ENCODE data around the gene POLR2I.

POLR2I gene

GRCh38 chr19:36092566-36092965 lies 22.1 kb downstream of the POLR2I start:
- Histone ChIP-seq H3K36me3 (ENCODE audit: control insufficient read depth in 1 of 2, insufficient read depth in 2 of 2, low read length in 2 of 2) (peaks cover 54 to 65% of the 10 kb centered on the region in 2 experiments), H3K9ac (ENCODE audit: low read length) (no peak overlapping the region), H4K91ac (ENCODE audit: low read depth, low read length) (no peak overlapping the region), H3K79me1 (ENCODE audit: low read length) (no peaks in the 10 kb centered on the region), H2AK5ac (ENCODE audit: low read length) (no peak overlapping the region), H3K4me2 (ENCODE audit: low read length) (no peak overlapping the region), H3K4ac (ENCODE audit: low read depth, low read length) (no peak overlapping the region), H3K4me1 (ENCODE audit: control insufficient read depth in 1 of 2, insufficient read depth in 2 of 2, low read length in 2 of 2) (no peaks in the 10 kb centered on the region), H2BK12ac (ENCODE audit: low read length) (no peak overlapping the region), H3K27me3 (ENCODE audit: insufficient read depth, low read length) (no peaks in the 10 kb centered on the region), H3K27ac (ENCODE audit: low read depth, low read length) (no peak overlapping the region), H4K8ac (ENCODE audit: low read depth, low read length) (no peak overlapping the region), H2BK5ac (ENCODE audit: low read depth, low read length, poor library complexity) (no peak overlapping the region), H4K12ac (ENCODE audit: low read depth, low read length) (no peak overlapping the region), H3K18ac (ENCODE audit: low read length) (no peak overlapping the region), H3K14ac (ENCODE audit: low read length) (no peak overlapping the region), H3K23ac (ENCODE audit: low read length) (no peak overlapping the region), H3K9me3 (ENCODE audit: insufficient read depth, low read depth, low read length) (peaks cover 3% of the 10 kb centered on the region), H3K79me2 (ENCODE audit: control insufficient read depth, insufficient read depth, low read length, poor library complexity) (no peaks in the 10 kb centered on the region), H2BK120ac (ENCODE audit: insufficient read depth, low read length, poor library complexity) (no peak overlapping the region), H3K4me3 (ENCODE audit: low read depth, low read length) (no peak overlapping the region), H2AFZ (ENCODE audit: insufficient read depth, low read length, poor library complexity) (no peak overlapping the region)
- no CpG with 5 or more reads among the region's 7 CpGs for WGBS (ENCODE audit: extremely low coverage, insufficient coverage, insufficient read length)
- no peak for DNase-seq

- Histone ChIP-seq H2AFZ (ENCODE audit: insufficient read depth, low read length, poor library complexity) (no peak overlapping the region), H3K23ac (ENCODE audit: low read length) (no peak overlapping the region), H3K4me1 (ENCODE audit: control insufficient read depth in 1 of 2, insufficient read depth in 2 of 2, low read length in 2 of 2) (no peaks in the 10 kb centered on the region), H4K91ac (ENCODE audit: low read depth, low read length) (no peak overlapping the region), H3K4me2 (ENCODE audit: low read length) (no peak overlapping the region), H3K79me2 (ENCODE audit: control insufficient read depth, insufficient read depth, low read length, poor library complexity) (no peaks in the 10 kb centered on the region), H2BK5ac (ENCODE audit: low read depth, low read length, poor library complexity) (no peak overlapping the region), H2AK5ac (ENCODE audit: low read length) (no peak overlapping the region), H3K4ac (ENCODE audit: low read depth, low read length) (no peak overlapping the region), H2BK12ac (ENCODE audit: low read length) (no peak overlapping the region), H3K27me3 (ENCODE audit: insufficient read depth, low read length) (no peaks in the 10 kb centered on the region), H3K14ac (ENCODE audit: low read length) (no peak overlapping the region), H3K36me3 (ENCODE audit: control insufficient read depth in 1 of 2, insufficient read depth in 2 of 2, low read length in 2 of 2) (peaks cover 60 to 66% of the 10 kb centered on the region in 2 experiments), H3K79me1 (ENCODE audit: low read length) (no peaks in the 10 kb centered on the region), H2BK120ac (ENCODE audit: insufficient read depth, low read length, poor library complexity) (no peak overlapping the region), H3K9ac (ENCODE audit: low read length) (no peak overlapping the region), H3K27ac (ENCODE audit: low read depth, low read length) (no peak overlapping the region), H3K9me3 (ENCODE audit: insufficient read depth, low read depth, low read length) (peaks cover 3% of the 10 kb centered on the region), H3K18ac (ENCODE audit: low read length) (no peak overlapping the region), H4K8ac (ENCODE audit: low read depth, low read length) (no peak overlapping the region), H3K4me3 (ENCODE audit: low read depth, low read length) (no peak overlapping the region), H4K12ac (ENCODE audit: low read depth, low read length) (no peak overlapping the region)
- WGBS (ENCODE audit: extremely low coverage, insufficient coverage, insufficient read length), result no CpG with 5 or more reads among the region's 13 CpGs
- peak; percentile 46 to 69 for DNase-seq
Measured at GRCh38 chr19:36090910-36091695, 23.6 kb downstream of the POLR2I start.

- Histone ChIP-seq H4K12ac (ENCODE audit: low read depth, low read length) (no peak overlapping the region), H3K36me3 (ENCODE audit: control insufficient read depth in 1 of 2, insufficient read depth in 2 of 2, low read length in 2 of 2) (peaks cover 60 to 66% of the 10 kb centered on the region in 2 experiments), H3K4ac (ENCODE audit: low read depth, low read length) (no peak overlapping the region), H3K4me3 (ENCODE audit: low read depth, low read length) (no peak overlapping the region), H3K14ac (ENCODE audit: low read length) (no peak overlapping the region), H4K91ac (ENCODE audit: low read depth, low read length) (no peak overlapping the region), H3K79me1 (ENCODE audit: low read length) (no peaks in the 10 kb centered on the region), H3K4me2 (ENCODE audit: low read length) (no peak overlapping the region), H3K27ac (ENCODE audit: low read depth, low read length) (no peak overlapping the region), H3K4me1 (ENCODE audit: control insufficient read depth in 1 of 2, insufficient read depth in 2 of 2, low read length in 2 of 2) (no peaks in the 10 kb centered on the region), H2BK120ac (ENCODE audit: insufficient read depth, low read length, poor library complexity) (no peak overlapping the region), H3K23ac (ENCODE audit: low read length) (no peak overlapping the region), H2BK5ac (ENCODE audit: low read depth, low read length, poor library complexity) (no peak overlapping the region), H3K9ac (ENCODE audit: low read length) (no peak overlapping the region), H3K9me3 (ENCODE audit: insufficient read depth, low read depth, low read length) (peaks cover 3% of the 10 kb centered on the region), H4K8ac (ENCODE audit: low read depth, low read length) (no peak overlapping the region), H3K79me2 (ENCODE audit: control insufficient read depth, insufficient read depth, low read length, poor library complexity) (no peaks in the 10 kb centered on the region), H2AFZ (ENCODE audit: insufficient read depth, low read length, poor library complexity) (no peak overlapping the region), H3K27me3 (ENCODE audit: insufficient read depth, low read length) (no peaks in the 10 kb centered on the region), H2BK12ac (ENCODE audit: low read length) (no peak overlapping the region), H3K18ac (ENCODE audit: low read length) (no peak overlapping the region), H2AK5ac (ENCODE audit: low read length) (no peak overlapping the region)
- peak; percentile 16 to 43 for DNase-seq
- no CpG with 5 or more reads among the region's 5 CpGs for WGBS (ENCODE audit: extremely low coverage, insufficient coverage, insufficient read length)
Measured at GRCh38 chr19:36089847-36090246, 24.8 kb downstream of the POLR2I start.

GRCh38 chr19:36086326-36086725 lies 28.3 kb downstream of the POLR2I start:
- H3K23ac ChIP-seq (ENCODE audit: low read length), result no peak overlapping the region
- DNase-seq, result no peak

More at GRCh38 chr19:36086326-36086725, 28.3 kb downstream of the POLR2I start:
- H3K27ac ChIP-seq (ENCODE audit: low read depth, low read length), result no peak overlapping the region
- H4K12ac ChIP-seq (ENCODE audit: low read depth, low read length), result no peak overlapping the region
- H2AK5ac ChIP-seq (ENCODE audit: low read length), result no peak overlapping the region
- no peak overlapping the region for H4K91ac ChIP-seq (ENCODE audit: low read depth, low read length)
- no peaks in the 10 kb centered on the region for H3K27me3 ChIP-seq (ENCODE audit: insufficient read depth, low read length)
- no peak overlapping the region for H4K8ac ChIP-seq (ENCODE audit: low read depth, low read length)
- H2AFZ ChIP-seq (ENCODE audit: insufficient read depth, low read length, poor library complexity), result no peak overlapping the region
- no peak overlapping the region for H3K9ac ChIP-seq (ENCODE audit: low read length)
- no peaks in the 10 kb centered on the region for H3K79me2 ChIP-seq (ENCODE audit: control insufficient read depth, insufficient read depth, low read length, poor library complexity)
- no peak overlapping the region for H3K14ac ChIP-seq (ENCODE audit: low read length)
- no peak overlapping the region for H3K4ac ChIP-seq (ENCODE audit: low read depth, low read length)
- H3K4me3 ChIP-seq (ENCODE audit: low read depth, low read length), result no peak overlapping the region
- no peak overlapping the region for H3K18ac ChIP-seq (ENCODE audit: low read length)
- H3K79me1 ChIP-seq (ENCODE audit: low read length), result no peaks in the 10 kb centered on the region
- no peak overlapping the region for H2BK12ac ChIP-seq (ENCODE audit: low read length)
- no peak overlapping the region for H2BK120ac ChIP-seq (ENCODE audit: insufficient read depth, low read length, poor library complexity)
- H3K4me2 ChIP-seq (ENCODE audit: low read length), result no peak overlapping the region
- no peak overlapping the region for H2BK5ac ChIP-seq (ENCODE audit: low read depth, low read length, poor library complexity)
- WGBS (ENCODE audit: extremely low coverage, insufficient coverage, insufficient read length), result no CpG with 5 or more reads among the region's 9 CpGs
- no peaks in the 10 kb centered on the region for H3K4me1 ChIP-seq (ENCODE audit: control insufficient read depth in 1 of 2, insufficient read depth in 2 of 2, low read length in 2 of 2)
- peaks cover 3% of the 10 kb centered on the region for H3K9me3 ChIP-seq (ENCODE audit: insufficient read depth, low read depth, low read length)
- H3K36me3 ChIP-seq (ENCODE audit: control insufficient read depth in 1 of 2, insufficient read depth in 2 of 2, low read length in 2 of 2), result peaks cover 67 to 75% of the 10 kb centered on the region in 2 experiments

Data from trophoblast cell (in vitro differentiated cells and primary cell).